ENCODE results near the gene SS18.

DNA sequence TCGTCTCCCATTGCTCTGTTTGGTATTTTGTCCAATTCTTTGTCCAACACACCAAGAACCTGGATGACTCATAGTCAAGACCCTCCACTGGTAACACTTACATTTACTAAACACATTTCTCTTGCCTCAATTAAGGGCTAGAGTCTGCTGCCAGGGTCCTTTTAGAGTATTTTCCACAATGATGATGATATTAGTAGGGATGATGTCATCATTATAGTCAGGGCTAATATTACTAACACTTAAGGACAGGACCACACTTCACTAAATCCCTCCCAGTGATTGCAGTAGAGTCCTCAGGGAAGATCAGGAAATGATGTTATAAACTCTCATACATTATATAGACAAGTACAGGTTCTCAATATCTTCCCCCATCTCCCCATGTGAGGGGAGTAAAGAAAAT lies 13.6 kb upstream of the SS18 start:
- TF ChIP-seq, protein P1, sequence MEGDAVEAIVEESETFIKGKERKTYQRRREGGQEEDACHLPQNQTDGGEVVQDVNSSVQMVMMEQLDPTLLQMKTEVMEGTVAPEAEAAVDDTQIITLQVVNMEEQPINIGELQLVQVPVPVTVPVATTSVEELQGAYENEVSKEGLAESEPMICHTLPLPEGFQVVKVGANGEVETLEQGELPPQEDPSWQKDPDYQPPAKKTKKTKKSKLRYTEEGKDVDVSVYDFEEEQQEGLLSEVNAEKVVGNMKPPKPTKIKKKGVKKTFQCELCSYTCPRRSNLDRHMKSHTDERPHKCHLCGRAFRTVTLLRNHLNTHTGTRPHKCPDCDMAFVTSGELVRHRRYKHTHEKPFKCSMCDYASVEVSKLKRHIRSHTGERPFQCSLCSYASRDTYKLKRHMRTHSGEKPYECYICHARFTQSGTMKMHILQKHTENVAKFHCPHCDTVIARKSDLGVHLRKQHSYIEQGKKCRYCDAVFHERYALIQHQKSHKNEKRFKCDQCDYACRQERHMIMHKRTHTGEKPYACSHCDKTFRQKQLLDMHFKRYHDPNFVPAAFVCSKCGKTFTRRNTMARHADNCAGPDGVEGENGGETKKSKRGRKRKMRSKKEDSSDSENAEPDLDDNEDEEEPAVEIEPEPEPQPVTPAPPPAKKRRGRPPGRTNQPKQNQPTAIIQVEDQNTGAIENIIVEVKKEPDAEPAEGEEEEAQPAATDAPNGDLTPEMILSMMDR (IDR thresholded peaks at IDR 0.05; ENCODE audit: low read depth, low read length, missing input control): no peak
- TF ChIP-seq TAF1 (conservative IDR thresholded peaks at IDR 0.05) (no peak), SP1 (IDR thresholded peaks at IDR 0.05) (no peak), JUND (IDR thresholded peaks at IDR 0.05) (no peak), RAD21 (IDR thresholded peaks at IDR 0.05) (no peak), YY1 (IDR thresholded peaks at IDR 0.05) (no peak), NR2F2 (IDR thresholded peaks at IDR 0.05) (no peak), EGR1 (IDR thresholded peaks at IDR 0.05; ENCODE audit: low read depth in 2 of 2) (no peak)
- TF ChIP-seq, protein P2, sequence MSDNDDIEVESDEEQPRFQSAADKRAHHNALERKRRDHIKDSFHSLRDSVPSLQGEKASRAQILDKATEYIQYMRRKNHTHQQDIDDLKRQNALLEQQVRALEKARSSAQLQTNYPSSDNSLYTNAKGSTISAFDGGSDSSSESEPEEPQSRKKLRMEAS (IDR thresholded peaks at IDR 0.05): no peak
- TF ChIP-seq, protein P3, sequence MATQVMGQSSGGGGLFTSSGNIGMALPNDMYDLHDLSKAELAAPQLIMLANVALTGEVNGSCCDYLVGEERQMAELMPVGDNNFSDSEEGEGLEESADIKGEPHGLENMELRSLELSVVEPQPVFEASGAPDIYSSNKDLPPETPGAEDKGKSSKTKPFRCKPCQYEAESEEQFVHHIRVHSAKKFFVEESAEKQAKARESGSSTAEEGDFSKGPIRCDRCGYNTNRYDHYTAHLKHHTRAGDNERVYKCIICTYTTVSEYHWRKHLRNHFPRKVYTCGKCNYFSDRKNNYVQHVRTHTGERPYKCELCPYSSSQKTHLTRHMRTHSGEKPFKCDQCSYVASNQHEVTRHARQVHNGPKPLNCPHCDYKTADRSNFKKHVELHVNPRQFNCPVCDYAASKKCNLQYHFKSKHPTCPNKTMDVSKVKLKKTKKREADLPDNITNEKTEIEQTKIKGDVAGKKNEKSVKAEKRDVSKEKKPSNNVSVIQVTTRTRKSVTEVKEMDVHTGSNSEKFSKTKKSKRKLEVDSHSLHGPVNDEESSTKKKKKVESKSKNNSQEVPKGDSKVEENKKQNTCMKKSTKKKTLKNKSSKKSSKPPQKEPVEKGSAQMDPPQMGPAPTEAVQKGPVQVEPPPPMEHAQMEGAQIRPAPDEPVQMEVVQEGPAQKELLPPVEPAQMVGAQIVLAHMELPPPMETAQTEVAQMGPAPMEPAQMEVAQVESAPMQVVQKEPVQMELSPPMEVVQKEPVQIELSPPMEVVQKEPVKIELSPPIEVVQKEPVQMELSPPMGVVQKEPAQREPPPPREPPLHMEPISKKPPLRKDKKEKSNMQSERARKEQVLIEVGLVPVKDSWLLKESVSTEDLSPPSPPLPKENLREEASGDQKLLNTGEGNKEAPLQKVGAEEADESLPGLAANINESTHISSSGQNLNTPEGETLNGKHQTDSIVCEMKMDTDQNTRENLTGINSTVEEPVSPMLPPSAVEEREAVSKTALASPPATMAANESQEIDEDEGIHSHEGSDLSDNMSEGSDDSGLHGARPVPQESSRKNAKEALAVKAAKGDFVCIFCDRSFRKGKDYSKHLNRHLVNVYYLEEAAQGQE (IDR thresholded peaks at IDR 0.05): no peak
